ENCODE data around the gene TENM3. TPM values are rescaled to one million over a fixed set of nuclear protein-coding genes. Genes with fewer than 3 reads are reported as not detected.

Gene TENM3
- total RNA-seq, 4 donors from 2014 or later: 0.69 to 8.2 (median 2.3) TPM

- 94 to 95% methylated on average over 3 of the region's 3 CpGs for WGBS, 2 donors
- intact Hi-C loops (cut with DNase I; ENCODE audit: low total_unique reads): no loop called here
- H3K4me3 ChIP-seq (ENCODE audit: low read depth, poor library complexity, severe bottlenecking): no peak overlapping the region
- no peak for DNase-seq (ENCODE audit: low spot score in 2 of 2)
- TF ChIP-seq POLR2A (IDR thresholded peaks at IDR 0.05): no peak
- TF ChIP-seq, protein P1, sequence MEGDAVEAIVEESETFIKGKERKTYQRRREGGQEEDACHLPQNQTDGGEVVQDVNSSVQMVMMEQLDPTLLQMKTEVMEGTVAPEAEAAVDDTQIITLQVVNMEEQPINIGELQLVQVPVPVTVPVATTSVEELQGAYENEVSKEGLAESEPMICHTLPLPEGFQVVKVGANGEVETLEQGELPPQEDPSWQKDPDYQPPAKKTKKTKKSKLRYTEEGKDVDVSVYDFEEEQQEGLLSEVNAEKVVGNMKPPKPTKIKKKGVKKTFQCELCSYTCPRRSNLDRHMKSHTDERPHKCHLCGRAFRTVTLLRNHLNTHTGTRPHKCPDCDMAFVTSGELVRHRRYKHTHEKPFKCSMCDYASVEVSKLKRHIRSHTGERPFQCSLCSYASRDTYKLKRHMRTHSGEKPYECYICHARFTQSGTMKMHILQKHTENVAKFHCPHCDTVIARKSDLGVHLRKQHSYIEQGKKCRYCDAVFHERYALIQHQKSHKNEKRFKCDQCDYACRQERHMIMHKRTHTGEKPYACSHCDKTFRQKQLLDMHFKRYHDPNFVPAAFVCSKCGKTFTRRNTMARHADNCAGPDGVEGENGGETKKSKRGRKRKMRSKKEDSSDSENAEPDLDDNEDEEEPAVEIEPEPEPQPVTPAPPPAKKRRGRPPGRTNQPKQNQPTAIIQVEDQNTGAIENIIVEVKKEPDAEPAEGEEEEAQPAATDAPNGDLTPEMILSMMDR (IDR thresholded peaks at IDR 0.05): no peak
Measured at GRCh38 chr4:182629096-182629495, 385.9 kb downstream of the TENM3 start.

- DNase-seq (ENCODE audit: low spot score in 2 of 2): no peak
- H3K4me3 ChIP-seq (ENCODE audit: low read depth, poor library complexity, severe bottlenecking): no peak overlapping the region
- 76 to 80% methylated on average over 3 of the region's 3 CpGs for WGBS, 2 donors
- intact Hi-C loops (cut with DNase I; ENCODE audit: low total_unique reads): no loop called here
- no peak for TF ChIP-seq POLR2A (IDR thresholded peaks at IDR 0.05)
- TF ChIP-seq, protein P1 (IDR thresholded peaks at IDR 0.05): no peak
Measured at GRCh38 chr4:182640491-182640890, 397.3 kb downstream of the TENM3 start.

DNA sequence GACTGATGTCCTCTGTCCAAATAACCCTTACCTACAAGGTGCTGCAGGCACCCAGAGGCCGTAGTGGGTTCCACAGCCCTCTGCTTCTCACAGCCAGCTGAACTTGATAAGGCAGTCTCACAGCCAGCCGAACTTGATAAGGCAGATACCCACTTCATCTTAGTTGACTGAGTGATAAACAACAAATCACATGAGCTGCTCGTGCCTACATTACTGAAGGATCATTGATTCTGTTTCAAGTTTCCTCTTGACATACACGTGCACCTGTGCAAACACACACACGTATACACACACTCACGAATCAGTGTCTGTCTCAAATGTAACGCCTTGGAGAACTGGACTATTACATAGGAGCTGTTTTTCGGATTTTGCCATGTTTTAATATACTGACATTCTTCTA lies 397.7 kb downstream of the TENM3 start:
- TF ChIP-seq POLR2A (IDR thresholded peaks at IDR 0.05): no peak
- TF ChIP-seq, protein P1 (IDR thresholded peaks at IDR 0.05): no peak
- no peak for DNase-seq (ENCODE audit: low spot score in 2 of 2)
- intact Hi-C loops (cut with DNase I; ENCODE audit: low total_unique reads): no loop called here
- H3K4me3 ChIP-seq (ENCODE audit: low read depth, poor library complexity, severe bottlenecking): no peak overlapping the region
- 79 to 81% methylated on average over 8 of the region's 8 CpGs for WGBS, 2 donors

DNA sequence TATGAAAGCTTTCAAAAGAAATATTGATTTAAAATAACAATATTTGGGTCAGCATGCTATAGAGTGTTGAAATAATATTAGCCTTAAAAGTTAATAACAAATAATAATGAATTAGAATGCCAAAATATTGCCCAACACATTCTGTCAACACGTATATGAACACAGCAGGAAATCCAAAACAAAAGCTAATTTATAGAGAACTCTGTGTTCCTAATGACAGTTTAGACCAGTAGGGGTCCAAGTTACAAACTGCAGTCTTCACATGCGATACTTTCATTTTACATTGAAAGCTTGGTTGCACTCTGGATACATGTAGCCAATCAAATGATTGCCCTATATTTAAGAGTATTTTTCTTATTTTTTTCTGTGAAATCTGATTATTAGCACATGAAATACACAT lies 399.6 kb downstream of the TENM3 start:
- intact Hi-C loops (cut with DNase I; ENCODE audit: low total_unique reads): no loop called here
- no peak for DNase-seq (ENCODE audit: low spot score in 2 of 2)
- 42 to 44% methylated on average over 2 of the region's 2 CpGs for WGBS, 2 donors

DNA sequence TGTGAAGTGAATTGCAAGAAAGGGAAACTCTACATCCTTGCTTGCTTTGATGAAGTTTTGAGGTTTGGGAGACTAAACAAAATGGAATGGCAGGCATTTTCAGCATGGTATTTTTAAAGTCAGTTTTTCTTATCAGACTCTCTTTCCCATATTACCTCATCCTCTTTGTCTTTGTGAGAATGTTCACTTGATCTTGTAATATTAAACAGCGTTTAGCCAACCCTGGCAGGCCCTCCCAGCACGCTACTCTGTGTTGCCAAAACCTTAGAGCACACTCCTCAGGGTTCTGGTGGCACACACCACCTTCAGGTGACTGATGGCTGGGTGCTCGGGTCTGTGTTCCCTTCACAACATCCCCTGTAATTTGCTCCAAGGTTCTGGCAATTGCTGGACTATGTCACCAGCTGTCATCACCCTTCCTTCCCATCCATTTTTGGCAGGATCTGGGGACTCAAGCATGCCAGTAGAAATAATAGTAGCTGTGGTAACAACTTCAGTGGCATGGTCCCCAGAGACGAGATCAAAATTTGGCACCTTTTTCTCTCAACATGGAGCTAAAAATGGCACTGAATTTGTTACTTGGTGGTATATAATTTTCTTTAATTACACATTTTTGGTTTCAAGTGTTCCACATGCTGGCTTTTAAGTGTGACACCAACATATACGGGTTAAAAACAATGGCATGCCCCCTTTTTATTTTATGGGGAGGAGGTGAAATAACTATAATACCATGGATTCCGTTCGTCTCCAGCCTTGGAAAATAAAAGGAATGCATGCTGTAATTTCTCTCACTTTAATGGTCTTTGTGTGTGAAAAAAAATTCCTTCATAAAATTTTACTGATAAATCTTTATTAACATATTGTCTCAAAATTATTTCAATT lies 400.8 kb downstream of the TENM3 start:
- TF ChIP-seq, protein P1 (IDR thresholded peaks at IDR 0.05): no peak
- no peak for TF ChIP-seq POLR2A (IDR thresholded peaks at IDR 0.05)
- H3K4me3 ChIP-seq (ENCODE audit: low read depth, poor library complexity, severe bottlenecking): no peak overlapping the region
- WGBS, 2 donors: 50 to 55% methylated on average over 7 of the region's 7 CpGs
- intact Hi-C loops (cut with DNase I; ENCODE audit: low total_unique reads): no loop called here
- DNase-seq (ENCODE audit: low spot score in 2 of 2): peak in 1 of 2 donors; percentile 21

More for the DNA sequence above, 399.6 kb downstream of the TENM3 start:
- no peak overlapping the region for H3K4me3 ChIP-seq (ENCODE audit: low read depth, poor library complexity, severe bottlenecking)
- TF ChIP-seq POLR2A (IDR thresholded peaks at IDR 0.05): no peak
- TF ChIP-seq, protein P1 (IDR thresholded peaks at IDR 0.05): no peak

Measured in lower leg skin (tissue), 4 donors.